ENCODE data around the gene NDUFC2. TPM values are rescaled to one million over a fixed set of nuclear protein-coding genes. Genes with fewer than 3 reads are reported as not detected.

NDUFC2 gene
- total and polyA plus RNA-seq, 2 donors (not counting 3 experiments of a cell fraction or from before 2014, with no cell fraction given) = 226 to 318 TPM

- H3K9me3 ChIP-seq (replicated peaks; ENCODE audit: control insufficient read depth, insufficient read depth, low read length) = no peaks in the 10 kb centered on the region
- no TSS peak for BruUV-seq (replicated peaks)
- ChIA-PET POLR2A (interaction anchor here (1.1 kb wide), 1 partner anchor 45 kb away, joined by 8 read pairs; the partner anchor contains the start of gene INTS4), CTCF (interaction anchor here (1.1 to 1.8 kb wide), 2 partner anchors 40 to 45 kb away, joined by 3 to 5 read pairs; partner anchors contain the start of gene INTS4)
- TF ChIP-seq EZH2 (IDR thresholded peaks at IDR 0.05; ENCODE audit: borderline replicate concordance, low read depth, low read length, severe bottlenecking) (no peak), MYC (IDR thresholded peaks at IDR 0.05; ENCODE audit: low read depth, low read length) (no peak), FOS (IDR thresholded peaks at IDR 0.05; ENCODE audit: borderline replicate concordance, insufficient read depth, low read length) (no peak), CTCF (IDR thresholded peaks at IDR 0.05; ENCODE audit: extremely low read depth in 1 of 2, insufficient read depth in 1 of 2, low read depth in 1 of 2, low read length in 2 of 2) (no peak), GATA2 (IDR thresholded peaks at IDR 0.05; ENCODE audit: insufficient read depth, insufficient read length, low read depth, low read length) (no peak), POLR2A (IDR thresholded peaks at IDR 0.05; ENCODE audit: low read depth, low read length) (no peak), POLR2AphosphoS5 (IDR thresholded peaks at IDR 0.05; ENCODE audit: insufficient read depth, low read depth, low read length) (no peak), MAX (IDR thresholded peaks at IDR 0.05; ENCODE audit: insufficient read depth, insufficient read length) (no peak), JUN (IDR thresholded peaks at IDR 0.05; ENCODE audit: borderline replicate concordance, insufficient read depth, insufficient read length, low read depth) (no peak)
- H3K36me3 ChIP-seq (ENCODE audit: control insufficient read depth in 2 of 2, extremely low read depth in 1 of 2, insufficient read depth in 2 of 2, low read length in 2 of 2) = no peaks in the 10 kb centered on the region
- DNase-seq (ENCODE audit: low read depth, low spot score) (no peak), FAIRE-seq (no peak)
- intact Hi-C loops (cut with micrococcal nuclease) = no loop called here
- H3K4me1 ChIP-seq (ENCODE audit: control insufficient read depth, extremely low read depth, insufficient read depth, low read length) = peaks cover 21% of the 10 kb centered on the region
- no peaks in the 10 kb centered on the region for H3K9me1 ChIP-seq (replicated peaks; ENCODE audit: control insufficient read depth, extremely low read depth, insufficient read depth, low read length)
- H4K20me1 ChIP-seq (replicated peaks; ENCODE audit: control insufficient read depth, extremely low read depth, insufficient read depth, low read length) = no peaks in the 10 kb centered on the region
- peak overlapping the region; percentile 92 for H3K27ac ChIP-seq (ENCODE audit: insufficient read depth, low read depth, low read length)
- no peaks in the 10 kb centered on the region for H3K79me2 ChIP-seq (ENCODE audit: control insufficient read depth, insufficient read depth, low read length)
- peak overlapping the region; percentile 83 for H2AFZ ChIP-seq (ENCODE audit: low read depth, low read length)
- peak overlapping the region; percentile 89 for H3K4me2 ChIP-seq (ENCODE audit: insufficient read depth, low read length)
- no peak overlapping the region for H3K4me3 ChIP-seq (replicated peaks in 1 of 3; ENCODE audit: insufficient read depth in 1 of 3, low read depth in 1 of 3, low read length in 3 of 3)
- dilution Hi-C loops (cut with MboI; ENCODE audit: extremely low pct_ligation_motif_present, low sequenced_read_pairs) = no loop called here
- peak overlapping the region; percentile 75 for H3K9ac ChIP-seq (replicated peaks; ENCODE audit: extremely low read depth, insufficient read depth, low read length)
- no peaks in the 10 kb centered on the region for H3K27me3 ChIP-seq (ENCODE audit: control insufficient read depth in 2 of 2, insufficient read depth in 2 of 2, low read length in 2 of 2)
Measured at GRCh38 chr11:78039391-78039918, 40.2 kb downstream of the NDUFC2 start.

Measured in endothelial cell of umbilical vein (primary cell).